CD4-positive, alpha-beta memory T cell (primary cell): ENCODE results near the gene OTUD3. TPM values are rescaled to one million over a fixed set of nuclear protein-coding genes. Genes with fewer than 3 reads are reported as not detected.

ENCODE experiments used
- CTCF ChIA-PET: fragments of 350-600 bp; sonication (Branson Sonifier 250); formaldehyde crosslinking; loops from one replicate; lab custom pipeline; 2021; ENCODE audit warnings: inconsistent platforms; ENCODE audit not compliant: partially characterized antibody; lab: Charles Lee
- POLR2A ChIA-PET: fragments of 350-600 bp; sonication (Branson Sonifier 250); formaldehyde crosslinking; loops from one replicate; lab custom pipeline; 2021; ENCODE audit not compliant: partially characterized antibody; lab: Charles Lee
- DNase-seq, 5 donors: peaks; one replicate each; pipeline versions ENCODE4 v3.0.0 to v3.0.0-alpha.2; 2020 to 2022; ENCODE audit warnings: mixed read lengths in 1 of 5
- H3K27ac ChIP-seq: one replicate; pipeline ENCODE4 v1.7.0; 2013; ENCODE audit warnings: low read depth, low read length
- H3K27me3 ChIP-seq: 2 replicates; pipeline ENCODE4 v1.7.0; 2013; ENCODE audit warnings: mild to moderate bottlenecking, low read length, moderate library complexity; ENCODE audit not compliant: insufficient read depth
- H3K36me3 ChIP-seq: 2 replicates; pipeline ENCODE4 v1.7.0; 2013; ENCODE audit warnings: mild to moderate bottlenecking, low read length, moderate library complexity; ENCODE audit not compliant: insufficient read depth
- H3K4me1 ChIP-seq: 2 replicates; pipeline ENCODE4 v1.7.0; 2013; ENCODE audit warnings: mild to moderate bottlenecking, low read length, moderate library complexity; ENCODE audit not compliant: insufficient read depth
- H3K4me3 ChIP-seq, 2 donors: one replicate each; pipeline ENCODE4 v1.7.0; 2013; ENCODE audit warnings: low read length in 2 of 2, mild to moderate bottlenecking in 1 of 2
- H3K9me3 ChIP-seq, 2 donors: one replicate each; pipeline ENCODE4 v1.7.0; 2013; ENCODE audit warnings: low read length in 2 of 2, control low read depth in 1 of 2; ENCODE audit not compliant: control insufficient read depth in 1 of 2
- H3K27ac Mint-ChIP-seq, 7 donors: one replicate each; pipeline ENCODE4 v1.8.0; 2020 to 2021; ENCODE audit warnings: mixed read lengths in 7 of 7, mild to moderate bottlenecking in 6 of 7, inconsistent platforms in 3 of 7, moderate library complexity in 3 of 7
- H3K27me3 Mint-ChIP-seq, 2 donors: one replicate each; pipeline ENCODE4 v1.8.0; 2020 to 2021; ENCODE audit warnings: mixed read lengths in 2 of 2
- H3K36me3 Mint-ChIP-seq, 2 donors: one replicate each; pipeline ENCODE4 v1.8.0; 2020 to 2021; ENCODE audit warnings: mixed read lengths in 2 of 2, inconsistent platforms in 1 of 2, mild to moderate bottlenecking in 1 of 2
- H3K4me1 Mint-ChIP-seq, 4 donors: one replicate each; pipeline ENCODE4 v1.8.0; 2020 to 2021; ENCODE audit warnings: mixed read lengths in 4 of 4, mild to moderate bottlenecking in 1 of 4
- H3K4me3 Mint-ChIP-seq, 8 donors: one replicate each; pipeline ENCODE4 v1.8.0; 2020 to 2021; ENCODE audit warnings: mixed read lengths in 8 of 8, mild to moderate bottlenecking in 7 of 8, moderate library complexity in 6 of 8, inconsistent platforms in 3 of 8
- H3K9me3 Mint-ChIP-seq, 8 donors: one replicate each; pipeline ENCODE4 v1.8.0; 2020 to 2021; ENCODE audit warnings: mixed read lengths in 8 of 8, mild to moderate bottlenecking in 5 of 8, inconsistent platforms in 3 of 8, moderate library complexity in 1 of 8
- intact Hi-C: fragments of 100-400 bp; cut with micrococcal nuclease; formaldehyde crosslinking; loops from one replicate; pipeline ENCODE4 v1.15.1; 2023
- polyA plus RNA-seq, 2 donors: library from polyadenylated mRNA; unstranded; fragments of 300-500 nt; fragmentation: Illumina TruSeq; gene quantifications; one replicate each; pipeline ENCODE4 v1.2.3, GENCODE V29; 2021
- total RNA-seq, 2 experiments: library from RNA; stranded (reverse); gene quantifications; one replicate each; pipeline ENCODE4 v1.2.3, GENCODE V29; 2021

The OTUD3 gene
- total and polyA plus RNA-seq, 4 experiments from 2014 or later, result 1.8 to 18.7 (median 10.8) TPM

- Mint-ChIP-seq H3K4me1 (no peaks in the 10 kb centered on the region), H3K36me3 (peaks cover 0 to 5% of the 10 kb centered on the region in 2 donors), H3K27ac (no peak overlapping the region), H3K4me3 (no peak overlapping the region), H3K27me3 (peaks cover 11 to 26% of the 10 kb centered on the region in 2 donors), H3K9me3 (peaks cover 2 to 18% (median 5%) of the 10 kb centered on the region in 8 donors)
- Histone ChIP-seq H3K9me3 (no peaks in the 10 kb centered on the region), H3K27me3 (no peaks in the 10 kb centered on the region), H3K4me1 (no peaks in the 10 kb centered on the region), H3K27ac (no peak overlapping the region), H3K36me3 (no peaks in the 10 kb centered on the region), H3K4me3 (no peak overlapping the region)
- CTCF ChIA-PET, result no interaction called here
- POLR2A ChIA-PET, result no interaction called here
- intact Hi-C loops, result no loop called here
- no peak for DNase-seq
Measured at GRCh38 chr1:19860418-19860817, 21.8 kb upstream of the OTUD3 start.

GRCh38 chr1:19861034-19861433 lies 21.2 kb upstream of the OTUD3 start:
- intact Hi-C loops, result no loop called here
- Mint-ChIP-seq H3K4me3 (no peak overlapping the region), H3K36me3 (peaks cover 0 to 5% of the 10 kb centered on the region in 2 donors), H3K4me1 (no peaks in the 10 kb centered on the region), H3K9me3 (peaks cover 2 to 18% (median 5%) of the 10 kb centered on the region in 8 donors), H3K27me3 (peaks cover 11 to 24% of the 10 kb centered on the region in 2 donors), H3K27ac (no peak overlapping the region)
- CTCF ChIA-PET, result no interaction called here
- Histone ChIP-seq H3K27ac (no peak overlapping the region), H3K36me3 (no peaks in the 10 kb centered on the region), H3K4me1 (no peaks in the 10 kb centered on the region), H3K4me3 (no peak overlapping the region), H3K9me3 (no peaks in the 10 kb centered on the region), H3K27me3 (no peaks in the 10 kb centered on the region)
- POLR2A ChIA-PET, result no interaction called here
- no peak for DNase-seq

- Histone ChIP-seq H3K4me1 (no peaks in the 10 kb centered on the region), H3K36me3 (no peaks in the 10 kb centered on the region), H3K27me3 (no peaks in the 10 kb centered on the region), H3K9me3 (no peaks in the 10 kb centered on the region), H3K27ac (no peak overlapping the region), H3K4me3 (no peak overlapping the region)
- ChIA-PET POLR2A (no interaction called here), CTCF (no interaction called here)
- intact Hi-C loops, result no loop called here
- H3K9me3 Mint-ChIP-seq, result peaks cover 4 to 18% (median 5%) of the 10 kb centered on the region in 8 donors
- peaks cover 0 to 5% of the 10 kb centered on the region in 2 donors for H3K36me3 Mint-ChIP-seq
- no peak overlapping the region for H3K27ac Mint-ChIP-seq
- peaks cover 11 to 31% of the 10 kb centered on the region in 2 donors for H3K27me3 Mint-ChIP-seq
- no peak overlapping the region for H3K4me3 Mint-ChIP-seq
- no peak for DNase-seq
- no peaks in the 10 kb centered on the region for H3K4me1 Mint-ChIP-seq
Measured at GRCh38 chr1:19861842-19862530, 20.2 kb upstream of the OTUD3 start.

GRCh38 chr1:19862944-19863343 lies 19.3 kb upstream of the OTUD3 start:
- intact Hi-C loops, result no loop called here
- no peak overlapping the region for H3K27ac ChIP-seq
- ChIA-PET POLR2A (no interaction called here), CTCF (no interaction called here)
- Mint-ChIP-seq H3K36me3 (peaks cover 0 to 5% of the 10 kb centered on the region in 2 donors), H3K27me3 (peaks cover 8 to 30% of the 10 kb centered on the region in 2 donors), H3K4me1 (no peaks in the 10 kb centered on the region), H3K4me3 (no peak overlapping the region), H3K9me3 (peaks cover 4 to 18% (median 5%) of the 10 kb centered on the region in 8 donors), H3K27ac (peak overlapping the region in 1 of 7 donors; percentile 11)
- no peak for DNase-seq
- H3K36me3 ChIP-seq, result no peaks in the 10 kb centered on the region
- no peaks in the 10 kb centered on the region for H3K9me3 ChIP-seq
- no peak overlapping the region for H3K4me3 ChIP-seq
- no peaks in the 10 kb centered on the region for H3K4me1 ChIP-seq
- H3K27me3 ChIP-seq, result peaks cover under 1% of the 10 kb centered on the region

GRCh38 chr1:19864570-19865160 lies 17.5 kb upstream of the OTUD3 start:
- H3K27me3 Mint-ChIP-seq, result peaks cover 17 to 33% of the 10 kb centered on the region in 2 donors
- DNase-seq, result no peak
- Histone ChIP-seq H3K27ac (no peak overlapping the region), H3K4me3 (no peak overlapping the region), H3K27me3 (peaks cover 5% of the 10 kb centered on the region), H3K36me3 (no peaks in the 10 kb centered on the region), H3K9me3 (no peaks in the 10 kb centered on the region), H3K4me1 (no peaks in the 10 kb centered on the region)
- ChIA-PET CTCF (no interaction called here), POLR2A (no interaction called here)
- intact Hi-C loops, result no loop called here
- peaks cover 4 to 18% (median 5%) of the 10 kb centered on the region in 8 donors for H3K9me3 Mint-ChIP-seq
- H3K4me3 Mint-ChIP-seq, result no peak overlapping the region
- H3K36me3 Mint-ChIP-seq, result peaks cover 0 to 5% of the 10 kb centered on the region in 2 donors
- no peaks in the 10 kb centered on the region for H3K4me1 Mint-ChIP-seq
- no peak overlapping the region for H3K27ac Mint-ChIP-seq

GRCh38 chr1:19866029-19866428 lies 16.2 kb upstream of the OTUD3 start:
- no peaks in the 10 kb centered on the region for H3K9me3 ChIP-seq
- CTCF ChIA-PET, result no interaction called here

GRCh38 chr1:19866758-19867157 lies 15.4 kb upstream of the OTUD3 start:
- H3K27ac Mint-ChIP-seq, result no peak overlapping the region
- no peak overlapping the region for H3K4me3 Mint-ChIP-seq
- Histone ChIP-seq H3K4me3 (no peak overlapping the region), H3K27me3 (peaks cover 5% of the 10 kb centered on the region), H3K4me1 (no peaks in the 10 kb centered on the region), H3K27ac (no peak overlapping the region), H3K9me3 (no peaks in the 10 kb centered on the region), H3K36me3 (no peaks in the 10 kb centered on the region)
- POLR2A ChIA-PET, result no interaction called here
- peaks cover 4 to 18% (median 5%) of the 10 kb centered on the region in 8 donors for H3K9me3 Mint-ChIP-seq
- intact Hi-C loops, result no loop called here
- no peaks in the 10 kb centered on the region for H3K4me1 Mint-ChIP-seq
- no peak for DNase-seq
- H3K36me3 Mint-ChIP-seq, result peaks cover 0 to 5% of the 10 kb centered on the region in 2 donors
- H3K27me3 Mint-ChIP-seq, result peaks cover 19 to 31% of the 10 kb centered on the region in 2 donors
- CTCF ChIA-PET, result no interaction called here

More at GRCh38 chr1:19866029-19866428, 16.2 kb upstream of the OTUD3 start:
- peaks cover 0 to 5% of the 10 kb centered on the region in 2 donors for H3K36me3 Mint-ChIP-seq
- no peaks in the 10 kb centered on the region for H3K36me3 ChIP-seq
- POLR2A ChIA-PET, result no interaction called here
- H3K9me3 Mint-ChIP-seq, result peaks cover 4 to 18% (median 5%) of the 10 kb centered on the region in 8 donors
- H3K27me3 Mint-ChIP-seq, result peaks cover 19 to 34% of the 10 kb centered on the region in 2 donors
- no peak overlapping the region for H3K27ac ChIP-seq
- H3K4me3 Mint-ChIP-seq, result no peak overlapping the region
- H3K4me1 ChIP-seq, result no peaks in the 10 kb centered on the region
- H3K4me1 Mint-ChIP-seq, result no peaks in the 10 kb centered on the region
- DNase-seq, result no peak
- H3K27ac Mint-ChIP-seq, result no peak overlapping the region
- intact Hi-C loops, result no loop called here
- H3K27me3 ChIP-seq, result peaks cover 5% of the 10 kb centered on the region
- H3K4me3 ChIP-seq, result no peak overlapping the region
